CD14-positive monocyte (primary cell): ENCODE measurements around the gene SEC63. TPM values are rescaled to one million over a fixed set of nuclear protein-coding genes. Genes with fewer than 3 reads are reported as not detected.

Experiments
- DNase-seq, 3 donors: peaks; one replicate each; pipeline ENCODE4 v3.0.0-alpha.2; 2011 to 2022
- H2AFZ ChIP-seq: 2 replicates; pipeline ENCODE4 v1.6.0; 2012; ENCODE audit warnings: mild to moderate bottlenecking, low read depth, low read length, inconsistent platforms; ENCODE audit not compliant: insufficient read depth, poor library complexity, severe bottlenecking
- H3K27ac ChIP-seq, 2 donors: 1 replicate in 1 of 2; 2 replicates in 1 of 2; pipeline ENCODE4 v1.5.1; 2012 to 2013; ENCODE audit warnings: low read length in 2 of 2, control low read depth in 1 of 2, inconsistent platforms in 1 of 2, low read depth in 1 of 2, mild to moderate bottlenecking in 1 of 2
- H3K27me3 ChIP-seq, 2 donors: one replicate each; pipeline versions ENCODE4 v1.6.0 to v1.6.1; 2011 to 2013; ENCODE audit warnings: low read length in 2 of 2; ENCODE audit not compliant: control insufficient read depth in 2 of 2, insufficient read depth in 2 of 2
- H3K36me3 ChIP-seq, 2 donors: replicated peaks in 1 of 2; 1 replicate in 1 of 2; 2 replicates in 1 of 2; pipeline versions ENCODE4 v1.5.1 to v1.6.1; 2012 to 2013; ENCODE audit warnings: low read length in 2 of 2, control low read depth in 1 of 2, inconsistent platforms in 1 of 2, mild to moderate bottlenecking in 1 of 2; ENCODE audit not compliant: insufficient read depth in 2 of 2, control insufficient read depth in 1 of 2
- H3K4me1 ChIP-seq, 2 donors: 1 replicate in 1 of 2; 2 replicates in 1 of 2; pipeline versions ENCODE4 v1.5.1 to v1.6.1; 2012 to 2013; ENCODE audit warnings: low read length in 2 of 2, control low read depth in 1 of 2, inconsistent platforms in 1 of 2, mild to moderate bottlenecking in 1 of 2, moderate library complexity in 1 of 2; ENCODE audit not compliant: insufficient read depth in 2 of 2, control insufficient read depth in 1 of 2
- H3K4me2 ChIP-seq: replicated peaks from 2 replicates; pipeline ENCODE3; 2012; ENCODE audit warnings: low read length, moderate library complexity, mild to moderate bottlenecking; ENCODE audit not compliant: poor library complexity, severe bottlenecking; ENCODE audit errors: extremely low read depth
- H3K4me3 ChIP-seq, 3 experiments: fragments of 200-600 bp in 1 of 3; sonication (generic) in 1 of 3; replicated peaks in 1 of 3; 1 replicate in 2 of 3; 2 replicates in 1 of 3; pipeline ENCODE4 v1.5.1; 2011 to 2013; ENCODE audit warnings: low read length in 3 of 3, mild to moderate bottlenecking in 3 of 3, control low read depth in 2 of 3, low read depth in 2 of 3, inconsistent platforms in 1 of 3, moderate library complexity in 1 of 3
- H3K79me2 ChIP-seq: 2 replicates; pipeline ENCODE4 v1.6.0; 2012; ENCODE audit warnings: mild to moderate bottlenecking, control low read depth, inconsistent platforms, low read length, moderate library complexity; ENCODE audit not compliant: insufficient read depth
- H3K9ac ChIP-seq: 2 replicates; pipeline ENCODE4 v1.6.0; 2017; ENCODE audit warnings: low read length, mild to moderate bottlenecking; ENCODE audit not compliant: insufficient read depth, poor library complexity, severe bottlenecking
- H3K9me3 ChIP-seq, 2 donors: replicated peaks in 1 of 2; 1 replicate in 1 of 2; 2 replicates in 1 of 2; pipeline versions ENCODE4 v1.5.1 to v1.6.1; 2012 to 2013; ENCODE audit warnings: low read length in 2 of 2, control low read depth in 1 of 2; ENCODE audit not compliant: control insufficient read depth in 1 of 2, insufficient read depth in 1 of 2
- H4K20me1 ChIP-seq: 2 replicates; pipeline ENCODE4 v1.6.0; 2012; ENCODE audit warnings: mild to moderate bottlenecking, low read length, control low read depth, moderate library complexity; ENCODE audit not compliant: insufficient read depth
- H3K27ac Mint-ChIP-seq, 7 donors: one replicate each; pipeline ENCODE4 v1.8.0; 2020; ENCODE audit warnings: mild to moderate bottlenecking in 7 of 7, mixed read lengths in 7 of 7, moderate library complexity in 6 of 7, inconsistent platforms in 2 of 7
- H3K27me3 Mint-ChIP-seq, 3 donors: one replicate each; pipeline ENCODE4 v1.8.0; 2021 to 2022; ENCODE audit warnings: low read depth in 3 of 3, mild to moderate bottlenecking in 3 of 3, mixed read lengths in 3 of 3, moderate library complexity in 3 of 3, inconsistent platforms in 1 of 3
- H3K36me3 Mint-ChIP-seq, 2 donors: one replicate each; pipeline ENCODE4 v1.8.0; 2020; ENCODE audit warnings: mixed read lengths in 2 of 2, inconsistent platforms in 1 of 2, mild to moderate bottlenecking in 1 of 2
- H3K4me1 Mint-ChIP-seq: one replicate; pipeline ENCODE4 v1.8.0; 2020; ENCODE audit warnings: mild to moderate bottlenecking, mixed read lengths
- H3K4me3 Mint-ChIP-seq, 2 donors: one replicate each; pipeline ENCODE4 v1.8.0; 2020; ENCODE audit warnings: mild to moderate bottlenecking in 2 of 2, mixed read lengths in 2 of 2, moderate library complexity in 1 of 2
- H3K9me3 Mint-ChIP-seq, 7 donors: one replicate each; pipeline ENCODE4 v1.8.0; 2020 to 2022; ENCODE audit warnings: mixed read lengths in 7 of 7, mild to moderate bottlenecking in 6 of 7, moderate library complexity in 6 of 7, inconsistent platforms in 2 of 7
- CTCF ChIP-seq: fragments of 200-600 bp; IDR thresholded peaks from one replicate; pipeline ENCODE4 v1.8.0; 2022; ENCODE audit warnings: antibody characterized with exemption, mild to moderate bottlenecking
- WGBS: methylation state at CpG from one replicate; pipeline ENCODE4 v1.1.5; 2013; ENCODE audit warnings: missing lambda C conversion rate; ENCODE audit not compliant: insufficient coverage; 5-methylcytosine and 5-hydroxymethylcytosine counted together
- intact Hi-C, 2 donors: fragments of 100-400 bp; cut with micrococcal nuclease; formaldehyde crosslinking; loops; one replicate each; pipeline versions ENCODE4 v1.15.0 to v1.15.1; 2023
- polyA plus RNA-seq, 3 donors: library from polyadenylated mRNA; depleted of rRNA in 1 of 3; unstranded in 2 of 3; stranded (reverse) in 1 of 3; fragments of 300-500 nt in 2 of 3; fragments of >200 nt in 1 of 3; fragmentation: Illumina TruSeq in 2 of 3; gene quantifications; 1 replicate in 2 of 3; 2 replicates in 1 of 3; pipeline ENCODE4 v1.2.3, GENCODE V29; 2012 to 2021

The SEC63 gene
- polyA plus RNA-seq, 3 donors: 12.0 to 33.7 (median 12.7) TPM

- Mint-ChIP-seq H3K27ac (peak overlapping the region in 2 of 7 donors; percentile 30 to 34), H3K4me1 (peaks cover 12% of the 10 kb centered on the region), H3K4me3 (peak overlapping the region in 1 of 2 donors; percentile 28), H3K27me3 (peaks cover 1 to 7% (median 6%) of the 10 kb centered on the region in 3 donors), H3K36me3 (no peaks in the 10 kb centered on the region), H3K9me3 (peaks cover 0 to 2% (median 0%) of the 10 kb centered on the region in 7 donors)
- WGBS: 59% methylated on average over 5 of the region's 10 CpGs
- peak in 2 of 3 donors; percentile 20 to 54 for DNase-seq
- Histone ChIP-seq H3K36me3 (no peaks in the 10 kb centered on the region), H3K9me3 (no peaks in the 10 kb centered on the region), H3K4me1 (peaks cover 10 to 13% of the 10 kb centered on the region in 2 donors), H3K4me2 (peak overlapping the region; percentile 16), H2AFZ (peak overlapping the region; percentile 54), H3K9ac (no peak overlapping the region), H3K79me2 (no peaks in the 10 kb centered on the region), H4K20me1 (no peaks in the 10 kb centered on the region), H3K27me3 (no peaks in the 10 kb centered on the region), H3K4me3 (no peak overlapping the region), H3K27ac (no peak overlapping the region)
- TF ChIP-seq CTCF: no peak
- intact Hi-C loops: loop anchor here in 1 of 2 donors (5.0 kb wide), 1 partner anchor 340 kb away; the partner anchor contains the start of gene SOBP
These were observed 125.6 kb downstream of the SEC63 start for GRCh38 chr6:107832151-107833056.

DNA sequence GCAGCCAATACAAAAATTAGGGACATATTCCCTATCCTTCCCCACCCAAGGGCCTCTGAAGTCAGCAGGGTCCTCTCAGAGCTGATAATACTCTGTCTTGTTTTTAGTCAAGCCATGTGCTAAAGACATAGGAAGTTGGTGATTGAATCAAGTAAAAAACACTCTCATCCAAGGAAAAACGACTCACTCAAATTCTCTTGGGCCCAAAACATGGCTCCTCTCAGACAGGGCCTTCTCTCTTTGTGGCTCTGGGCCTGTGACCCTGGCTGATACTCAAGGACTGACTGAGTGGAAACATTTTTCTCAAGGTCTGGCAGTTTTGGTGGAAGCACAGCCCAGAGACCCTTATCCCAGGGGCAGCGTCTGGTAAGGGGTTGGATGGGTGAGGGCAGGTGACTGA is 127.9 kb downstream of the SEC63 start:
- H3K4me1 Mint-ChIP-seq: peaks cover 13% of the 10 kb centered on the region
- Histone ChIP-seq H3K36me3 (no peaks in the 10 kb centered on the region), H2AFZ (no peak overlapping the region), H3K9me3 (no peaks in the 10 kb centered on the region), H3K9ac (no peak overlapping the region), H3K27ac (no peak overlapping the region), H3K4me3 (no peak overlapping the region), H3K4me1 (peaks cover 10 to 14% of the 10 kb centered on the region in 2 donors), H4K20me1 (no peaks in the 10 kb centered on the region), H3K4me2 (no peak overlapping the region), H3K27me3 (no peaks in the 10 kb centered on the region), H3K79me2 (no peaks in the 10 kb centered on the region)
- TF ChIP-seq CTCF: no peak
- H3K4me3 Mint-ChIP-seq: peak overlapping the region in 1 of 2 donors; percentile 9
- H3K27ac Mint-ChIP-seq: peak overlapping the region in 1 of 7 donors; percentile 40
- DNase-seq: no peak
- H3K9me3 Mint-ChIP-seq: peaks cover 0 to 2% (median 0%) of the 10 kb centered on the region in 7 donors
- intact Hi-C loops: loop anchor here in 1 of 2 donors (5.0 kb wide), 1 partner anchor 338 kb away; the partner anchor contains the start of gene SOBP
- H3K36me3 Mint-ChIP-seq: no peaks in the 10 kb centered on the region
- peaks cover 0 to 7% (median 6%) of the 10 kb centered on the region in 3 donors for H3K27me3 Mint-ChIP-seq
- 100% methylated on average over 1 of the region's 2 CpGs for WGBS
